OCI-LY7 (cell line): ENCODE measurements around the gene HOXB8.

Source experiments
- EZH2phosphoT487 ChIP-seq: fragments of 200-600 bp; sonication (generic); IDR thresholded peaks from 2 replicates; pipeline ENCODE4 v1.6.1; 2018; ENCODE audit warnings: low read depth, borderline replicate concordance, mild to moderate bottlenecking, mixed run types, antibody characterized with exemption, low read length, moderate library complexity, mixed read lengths
- TF ChIP-seq, protein P1 (sequence below): fragments of 200-600 bp; sonication (generic); conservative IDR thresholded peaks from 2 replicates; pipeline ENCODE4 v1.5.1; 2014; ENCODE audit warnings: mild to moderate bottlenecking, antibody characterized with exemption, low read length, moderate library complexity, mixed read lengths

DNA sequence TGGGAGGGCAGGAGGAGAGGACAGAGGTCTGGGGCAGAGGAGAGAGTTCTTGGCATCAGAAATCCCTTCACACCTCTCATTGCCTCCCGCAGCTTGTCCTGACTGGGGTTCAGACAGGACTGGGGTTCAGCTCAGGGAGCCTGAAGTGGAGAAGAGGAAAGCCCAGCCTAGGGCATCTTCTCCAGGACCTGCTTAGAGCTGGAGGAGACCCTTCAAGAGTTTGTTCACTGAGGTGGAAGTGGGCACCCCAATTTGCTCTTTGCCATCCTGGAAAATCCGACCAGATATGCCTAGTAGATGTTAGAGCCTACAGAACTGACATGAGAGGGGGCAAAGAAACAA is 27.0 kb downstream of the HOXB8 start:
- TF ChIP-seq, protein P1, sequence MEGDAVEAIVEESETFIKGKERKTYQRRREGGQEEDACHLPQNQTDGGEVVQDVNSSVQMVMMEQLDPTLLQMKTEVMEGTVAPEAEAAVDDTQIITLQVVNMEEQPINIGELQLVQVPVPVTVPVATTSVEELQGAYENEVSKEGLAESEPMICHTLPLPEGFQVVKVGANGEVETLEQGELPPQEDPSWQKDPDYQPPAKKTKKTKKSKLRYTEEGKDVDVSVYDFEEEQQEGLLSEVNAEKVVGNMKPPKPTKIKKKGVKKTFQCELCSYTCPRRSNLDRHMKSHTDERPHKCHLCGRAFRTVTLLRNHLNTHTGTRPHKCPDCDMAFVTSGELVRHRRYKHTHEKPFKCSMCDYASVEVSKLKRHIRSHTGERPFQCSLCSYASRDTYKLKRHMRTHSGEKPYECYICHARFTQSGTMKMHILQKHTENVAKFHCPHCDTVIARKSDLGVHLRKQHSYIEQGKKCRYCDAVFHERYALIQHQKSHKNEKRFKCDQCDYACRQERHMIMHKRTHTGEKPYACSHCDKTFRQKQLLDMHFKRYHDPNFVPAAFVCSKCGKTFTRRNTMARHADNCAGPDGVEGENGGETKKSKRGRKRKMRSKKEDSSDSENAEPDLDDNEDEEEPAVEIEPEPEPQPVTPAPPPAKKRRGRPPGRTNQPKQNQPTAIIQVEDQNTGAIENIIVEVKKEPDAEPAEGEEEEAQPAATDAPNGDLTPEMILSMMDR: no peak
- no peak for TF ChIP-seq EZH2phosphoT487
